Central memory CD4-positive, alpha-beta T cell (primary cell): ENCODE results near the gene CHKA.

ENCODE experiments used
- DNase-seq: peaks from one replicate; pipeline ENCODE4 v3.0.0; 2022

CHKA gene

GRCh38 chr11:68142441-68143309 lies 21.5 kb upstream of the CHKA start:
- DNase-seq, result no peak

DNA sequence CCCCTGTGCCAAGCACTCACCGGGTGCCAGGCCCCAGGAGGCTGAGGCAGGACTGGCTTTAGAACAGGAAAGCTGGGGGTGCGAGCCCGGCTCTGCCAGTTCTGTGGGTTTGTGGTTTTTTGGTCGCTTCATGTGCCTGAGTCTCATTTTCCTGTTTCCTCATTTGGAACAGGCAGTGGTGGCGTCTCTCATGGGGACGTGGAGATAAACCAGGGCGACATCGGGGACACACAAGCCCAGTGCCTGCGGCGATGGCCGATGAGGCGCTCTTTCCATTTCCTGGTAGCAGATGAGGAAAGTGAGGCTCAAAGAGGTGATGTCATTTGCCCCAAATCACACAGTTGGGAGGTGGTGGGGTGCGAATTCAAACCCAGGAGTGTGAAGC lies 20.8 kb upstream of the CHKA start:
- no peak for DNase-seq

GRCh38 chr11:68141246-68142027 lies 20.2 kb upstream of the CHKA start:
- DNase-seq, result no peak

- DNase-seq, result no peak
These were observed 19.5 kb upstream of the CHKA start for GRCh38 chr11:68140496-68141245.

GRCh38 chr11:68138237-68138636 lies 17.0 kb upstream of the CHKA start:
- DNase-seq, result no peak

- DNase-seq, result no peak
These were observed 16.6 kb upstream of the CHKA start for GRCh38 chr11:68137833-68138232.

GRCh38 chr11:68136866-68137265 lies 15.7 kb upstream of the CHKA start:
- DNase-seq, result no peak

DNA sequence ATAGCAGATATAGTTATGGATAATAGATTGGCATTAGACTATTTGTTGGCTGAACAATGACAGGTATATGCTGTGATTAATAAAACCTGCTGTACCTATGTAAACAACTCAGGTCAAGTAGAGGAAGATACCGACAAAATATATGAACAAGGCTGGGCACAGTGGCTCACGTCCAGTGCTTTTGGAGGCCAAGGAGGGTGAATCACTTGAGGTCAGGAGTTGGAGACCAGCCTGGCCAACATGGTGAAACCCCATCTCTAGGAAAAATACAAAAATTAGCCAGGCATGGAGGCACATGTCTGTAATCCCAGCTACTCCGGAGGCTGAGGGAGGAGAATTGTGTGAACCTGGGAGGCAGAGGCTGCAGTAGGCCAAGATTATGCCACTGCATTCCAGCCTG lies 14.0 kb upstream of the CHKA start:
- no peak for DNase-seq

- no peak for DNase-seq
These were observed 12.6 kb upstream of the CHKA start for GRCh38 chr11:68133761-68134160.

- no peak for DNase-seq
These were observed 8.9 kb upstream of the CHKA start for GRCh38 chr11:68130121-68130520.

GRCh38 chr11:68128682-68129327 lies 7.6 kb upstream of the CHKA start:
- DNase-seq, result no peak

GRCh38 chr11:68127714-68128681 lies 6.8 kb upstream of the CHKA start:
- DNase-seq, result no peak

DNA sequence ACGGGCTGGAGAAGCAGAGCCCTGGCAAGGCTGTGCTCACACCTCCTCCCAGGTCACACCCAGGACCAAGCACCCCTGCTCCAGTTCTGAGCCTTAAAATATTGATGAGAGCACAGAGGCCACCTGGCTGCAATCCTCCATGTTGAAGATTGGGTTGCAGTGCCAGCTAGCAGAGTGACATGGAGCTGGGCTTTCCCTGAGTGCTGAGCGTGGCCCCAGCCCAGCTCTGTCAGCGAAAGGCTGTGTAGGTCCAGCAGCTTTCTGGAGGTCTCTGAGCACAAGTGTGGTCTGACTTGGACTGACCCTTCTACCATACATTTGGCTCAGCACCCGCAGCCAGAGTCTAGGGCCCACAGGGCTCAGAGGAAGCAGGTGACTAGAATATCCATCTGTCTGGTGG lies 4.0 kb upstream of the CHKA start:
- DNase-seq, result no peak

DNA sequence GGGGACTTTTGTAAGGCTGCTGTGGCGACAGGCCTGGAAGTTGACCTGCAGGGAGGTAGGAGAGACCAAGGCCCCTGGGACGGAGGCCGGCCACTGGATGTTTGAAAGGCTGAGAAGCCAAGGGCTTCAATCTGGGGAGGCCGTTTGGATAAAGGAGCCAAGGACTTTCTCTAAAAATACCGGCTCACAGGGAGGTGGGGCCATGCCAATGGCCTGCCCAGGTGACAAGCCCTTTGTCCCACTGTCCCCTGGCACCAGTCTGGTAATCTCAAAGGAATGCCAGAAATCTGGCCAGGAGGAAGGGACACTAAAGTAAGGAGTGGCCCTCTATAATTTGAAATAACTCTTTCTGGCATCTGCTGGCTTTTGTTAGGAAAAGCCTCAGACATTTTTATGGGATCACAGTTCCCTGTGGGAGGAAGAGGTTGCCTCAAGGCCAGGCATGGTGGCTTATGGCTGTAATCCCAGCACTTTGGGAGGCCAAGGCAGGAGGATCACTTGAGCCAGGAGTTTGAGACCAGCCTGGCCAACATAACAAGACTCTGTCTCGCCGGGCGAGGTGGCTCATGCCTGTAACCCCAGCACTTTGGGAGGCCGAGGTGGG lies 1.9 kb upstream of the CHKA start:
- DNase-seq, result no peak

DNA sequence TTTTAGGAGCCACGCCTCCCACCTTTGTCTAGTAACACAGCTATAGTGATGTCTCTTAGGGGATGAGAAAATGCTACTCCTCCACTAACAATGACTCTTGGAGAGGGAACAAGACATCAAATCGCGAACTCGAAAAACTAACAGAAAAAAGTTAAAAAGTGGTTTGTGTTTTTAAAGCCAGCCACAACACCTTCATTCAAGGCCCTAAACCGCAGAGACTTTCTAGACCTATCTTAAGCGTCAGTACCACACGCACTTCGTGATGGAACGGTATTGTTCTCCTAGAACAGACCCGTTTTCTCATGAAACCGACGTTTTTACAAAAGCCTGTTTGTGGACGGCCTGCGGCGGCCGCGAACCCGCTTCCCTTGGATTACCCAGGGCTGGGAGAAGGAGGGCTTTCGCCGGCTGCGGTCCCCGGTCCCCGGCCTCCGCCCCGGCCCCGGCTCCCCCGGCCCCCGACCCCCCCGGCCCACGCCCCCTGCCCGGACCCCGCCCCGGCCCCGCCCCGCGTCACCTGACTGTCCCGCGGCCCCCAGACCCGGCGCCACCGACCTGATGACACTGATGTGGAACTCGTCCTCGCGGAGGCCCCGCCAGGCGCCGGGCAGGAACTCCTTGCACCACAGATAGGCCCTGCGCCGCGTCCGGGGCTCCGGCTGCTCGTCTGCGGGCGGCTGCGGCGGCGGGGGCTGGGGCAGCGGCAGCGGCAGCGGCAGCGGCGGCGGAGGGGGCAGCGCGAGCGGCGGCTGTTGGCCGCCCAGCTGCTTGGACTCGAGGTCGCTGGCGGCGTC lies 718 bp downstream of the CHKA start:
- peak; percentile 67 for DNase-seq

GRCh38 chr11:68118706-68119448 lies 2.3 kb downstream of the CHKA start:
- DNase-seq, result no peak

- no peak for DNase-seq
These were observed 3.2 kb downstream of the CHKA start for GRCh38 chr11:68117853-68118470.

DNA sequence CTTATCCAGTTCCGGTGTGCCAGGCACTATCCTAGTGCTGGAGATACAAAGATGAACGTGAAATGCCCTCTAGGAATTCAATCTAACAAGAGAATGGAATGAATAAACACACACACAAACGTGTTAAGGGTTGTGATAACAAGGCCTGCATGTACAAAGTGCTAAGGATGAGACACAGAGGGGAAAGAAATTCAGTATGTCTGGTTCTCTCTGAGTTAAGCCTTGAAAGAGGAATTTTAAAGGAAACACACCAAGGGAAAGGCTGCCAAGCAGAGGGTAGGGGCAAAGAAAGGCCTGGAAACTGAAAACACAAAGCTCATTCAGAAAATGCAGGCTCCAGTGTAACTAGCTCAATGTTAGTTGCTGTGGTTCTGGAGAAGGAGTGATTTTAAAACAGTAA lies 4.2 kb downstream of the CHKA start:
- no peak for DNase-seq

GRCh38 chr11:68116126-68116525 lies 5.1 kb downstream of the CHKA start:
- DNase-seq, result no peak
